HUES6 (cell line): ENCODE results near the gene IFI30.
A peak's percentile ranks its signal among the peaks of the same experiment; 100 is the strongest.
"Not testable (repeated sequence)": the region's sequence is repeated elsewhere in the genome, so short reads cannot be mapped to it uniquely, and the experiment has no call there.

ENCODE experiments used
- H3K27ac ChIP-seq: 2 replicates; pipeline ENCODE4 v1.7.0; 2013; ENCODE audit warnings: low read depth, mild to moderate bottlenecking, low read length, inconsistent platforms
- H3K27me3 ChIP-seq: 2 replicates; pipeline ENCODE4 v1.6.1; 2013; ENCODE audit warnings: low read length; ENCODE audit not compliant: control insufficient read depth, insufficient read depth
- H3K36me3 ChIP-seq: 2 replicates; pipeline ENCODE4 v1.6.1; 2013; ENCODE audit warnings: low read length; ENCODE audit not compliant: control insufficient read depth, insufficient read depth
- H3K4me1 ChIP-seq: 2 replicates; pipeline ENCODE4 v1.6.1; 2013; ENCODE audit warnings: low read length; ENCODE audit not compliant: control insufficient read depth, insufficient read depth
- H3K4me3 ChIP-seq: 2 replicates; pipeline ENCODE4 v1.5.1; 2013; ENCODE audit warnings: low read depth, low read length
- H3K9ac ChIP-seq: one replicate; pipeline ENCODE4 v1.6.1; 2013; ENCODE audit warnings: mild to moderate bottlenecking, low read length
- H3K9me3 ChIP-seq: 2 replicates; pipeline ENCODE4 v1.6.1; 2013; ENCODE audit warnings: low read depth, low read length; ENCODE audit not compliant: control insufficient read depth, insufficient read depth

The IFI30 gene

DNA sequence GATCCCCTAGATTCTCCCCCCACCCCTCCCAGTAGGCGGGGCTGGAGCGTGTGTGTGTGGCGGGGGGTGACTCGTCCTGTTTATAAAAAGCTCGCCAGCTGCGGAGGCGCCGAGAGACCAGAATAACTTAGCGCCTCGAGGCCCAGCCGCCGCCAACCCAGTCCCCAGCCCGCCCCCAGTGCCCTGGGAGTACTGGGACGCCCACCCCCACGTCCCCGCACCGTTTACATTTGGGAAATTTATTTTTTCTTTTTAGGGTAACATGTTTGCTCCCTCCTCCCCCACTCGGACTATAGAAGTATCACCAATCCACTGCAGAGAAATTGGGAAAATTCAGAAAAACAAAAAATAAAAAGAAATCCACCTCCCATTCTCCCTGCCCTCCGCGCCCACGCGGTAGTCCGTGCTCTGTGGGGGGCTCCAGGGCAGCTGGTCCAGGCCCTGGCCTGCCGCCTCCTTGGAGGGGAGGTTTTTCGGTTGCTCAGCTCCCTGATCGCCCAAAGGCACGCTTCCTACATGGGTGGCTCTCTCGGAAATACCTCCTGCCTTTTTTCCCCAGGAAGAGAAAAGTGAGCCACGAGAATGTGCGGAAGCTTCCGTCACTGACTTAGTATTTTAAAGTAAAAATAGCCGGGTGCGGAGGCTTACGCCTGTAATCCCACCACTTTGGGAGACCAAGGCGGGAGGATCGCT lies 31.7 kb downstream of the IFI30 start:
- H3K36me3 ChIP-seq = peaks cover 8% of the 10 kb centered on the region
- peaks cover 20% of the 10 kb centered on the region for H3K4me1 ChIP-seq
- no peaks in the 10 kb centered on the region for H3K9me3 ChIP-seq
- H3K9ac ChIP-seq = peak overlapping the region; percentile 71
- peak overlapping the region; percentile 84 for H3K4me3 ChIP-seq
- peaks cover 6% of the 10 kb centered on the region; the same call in 1 of the 2 replicates for H3K27me3 ChIP-seq
- peak overlapping the region; percentile 92 for H3K27ac ChIP-seq

DNA sequence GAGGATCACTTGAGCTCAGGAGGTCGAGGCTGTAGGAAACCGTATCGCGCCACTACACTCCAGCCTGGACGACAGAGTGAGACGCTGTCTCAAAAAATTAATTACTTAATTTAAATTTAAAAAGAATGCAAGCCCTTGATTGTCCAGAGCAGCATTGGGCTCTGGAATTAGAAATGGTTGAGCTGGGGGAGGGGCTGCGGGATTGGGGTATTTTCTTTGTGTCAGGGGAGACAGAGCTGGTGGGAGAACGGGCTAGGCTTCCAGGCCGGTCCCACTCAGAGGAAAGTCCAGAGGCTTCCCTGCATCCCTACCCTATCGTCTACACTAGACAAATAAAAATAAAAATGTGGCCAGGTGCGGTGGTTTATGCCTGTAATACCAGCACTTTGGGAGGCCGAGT lies 32.4 kb downstream of the IFI30 start:
- Histone ChIP-seq H3K9ac (peak overlapping the region; percentile 71), H3K36me3 (peaks cover 7% of the 10 kb centered on the region), H3K4me1 (peaks cover 20% of the 10 kb centered on the region), H3K27me3 (peaks cover 6% of the 10 kb centered on the region; the same call in 1 of the 2 replicates), H3K4me3 (peak overlapping the region; percentile 84), H3K9me3 (no peaks in the 10 kb centered on the region), H3K27ac (peak overlapping the region; percentile 92; the same call in 1 of the 2 replicates)

DNA sequence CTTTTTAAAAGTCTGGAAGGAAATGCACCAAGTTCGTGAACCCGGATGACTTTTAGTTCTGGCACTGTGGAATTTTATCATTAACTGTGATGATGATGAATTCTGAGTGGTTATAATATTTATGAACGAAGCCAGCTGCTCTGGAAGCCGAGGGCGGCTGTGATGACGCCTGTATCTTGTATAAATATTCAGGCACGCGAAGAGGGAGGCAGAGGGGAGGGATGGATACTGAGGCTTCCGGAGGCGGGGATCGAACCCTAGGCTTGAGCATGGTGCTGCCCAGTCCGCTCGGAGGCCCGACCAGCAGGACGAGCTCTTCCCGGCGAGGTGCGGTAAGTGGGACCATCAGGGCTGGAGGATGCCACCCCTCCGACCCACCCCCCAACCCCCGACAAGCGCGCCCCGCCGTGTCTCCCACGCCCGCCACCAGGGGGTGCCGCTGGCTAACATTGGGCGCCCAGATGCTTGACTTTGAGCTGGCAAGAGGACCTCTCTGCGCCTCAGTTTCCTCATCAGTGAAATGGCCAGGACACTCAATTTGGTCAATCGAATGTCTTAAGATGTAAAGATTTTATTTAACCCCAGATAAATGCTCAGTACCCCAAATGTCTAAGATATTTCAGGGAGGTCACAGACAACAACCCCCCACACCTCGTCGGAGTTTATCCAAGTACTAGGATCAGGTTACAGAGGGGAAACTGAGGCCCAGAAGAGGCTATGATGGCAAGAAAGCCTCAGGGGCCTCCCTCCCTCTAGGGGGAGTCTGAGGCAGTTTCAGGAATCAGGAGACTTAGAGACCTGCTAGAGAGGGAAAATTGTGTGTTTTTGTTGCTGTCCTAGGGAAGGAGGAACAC lies 34.7 kb downstream of the IFI30 start:
- Histone ChIP-seq H3K4me1 (peaks cover 16% of the 10 kb centered on the region), H3K9ac (no peak overlapping the region), H3K27ac (no peak overlapping the region), H3K27me3 (peaks cover 2% of the 10 kb centered on the region; the same call in 1 of the 2 replicates), H3K9me3 (no peaks in the 10 kb centered on the region), H3K4me3 (peak overlapping the region; percentile 16; the same call in 1 of the 2 replicates), H3K36me3 (no peaks in the 10 kb centered on the region)

DNA sequence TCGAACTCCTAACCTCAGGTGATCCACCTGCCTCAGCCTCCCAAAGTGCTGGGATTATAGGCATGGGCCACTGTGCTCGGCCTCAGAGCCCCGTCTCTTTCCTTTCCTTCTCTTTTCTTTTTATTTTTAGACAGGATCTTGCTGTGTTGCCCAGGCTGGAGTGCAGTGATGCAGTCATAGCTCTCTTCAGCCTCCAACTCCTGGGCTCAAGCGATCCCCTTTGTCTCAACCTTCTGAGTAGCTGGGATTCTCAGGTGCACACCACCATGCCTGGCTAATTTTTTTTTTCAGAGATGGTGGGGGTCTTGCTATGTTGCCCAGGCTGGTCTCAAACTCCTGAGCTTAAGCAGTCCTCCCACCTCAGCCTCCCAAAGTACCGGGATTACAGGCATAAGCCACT lies 36.3 kb downstream of the IFI30 start:
- not testable (repeated sequence) for H3K4me3 ChIP-seq, H3K9me3 ChIP-seq, H3K9ac ChIP-seq, H3K27ac ChIP-seq, H3K36me3 ChIP-seq, H3K27me3 ChIP-seq
- peaks cover 14% of the 10 kb centered on the region for H3K4me1 ChIP-seq

DNA sequence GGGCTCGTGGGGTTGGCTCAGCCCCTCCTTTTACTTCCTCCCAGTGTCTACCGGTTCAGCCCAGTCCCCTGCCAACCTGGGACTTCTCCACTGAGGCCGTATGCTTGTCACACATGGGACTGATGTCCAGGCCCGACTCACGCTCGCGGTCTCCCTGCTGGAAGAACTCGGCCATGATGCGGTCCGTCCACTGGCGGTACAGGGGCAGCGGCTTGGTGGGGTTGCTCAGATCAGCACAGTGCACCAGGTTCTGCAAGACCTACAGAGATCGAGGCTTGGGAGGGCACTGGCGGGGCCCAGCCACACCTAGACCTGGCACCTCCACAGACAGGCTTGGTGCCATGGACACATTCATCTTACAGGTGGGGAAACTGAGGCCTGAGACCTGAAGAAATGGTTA lies 38.1 kb downstream of the IFI30 start:
- no peaks in the 10 kb centered on the region for H3K9me3 ChIP-seq
- no peak overlapping the region for H3K4me3 ChIP-seq
- H3K4me1 ChIP-seq = 0 out of 2 replicates have a peak, but pooled peaks cover 4% of the 10 kb centered on the region
- H3K36me3 ChIP-seq = no peaks in the 10 kb centered on the region
- no peaks in the 10 kb centered on the region for H3K27me3 ChIP-seq
- H3K27ac ChIP-seq = no peak overlapping the region
- no peak overlapping the region for H3K9ac ChIP-seq

DNA sequence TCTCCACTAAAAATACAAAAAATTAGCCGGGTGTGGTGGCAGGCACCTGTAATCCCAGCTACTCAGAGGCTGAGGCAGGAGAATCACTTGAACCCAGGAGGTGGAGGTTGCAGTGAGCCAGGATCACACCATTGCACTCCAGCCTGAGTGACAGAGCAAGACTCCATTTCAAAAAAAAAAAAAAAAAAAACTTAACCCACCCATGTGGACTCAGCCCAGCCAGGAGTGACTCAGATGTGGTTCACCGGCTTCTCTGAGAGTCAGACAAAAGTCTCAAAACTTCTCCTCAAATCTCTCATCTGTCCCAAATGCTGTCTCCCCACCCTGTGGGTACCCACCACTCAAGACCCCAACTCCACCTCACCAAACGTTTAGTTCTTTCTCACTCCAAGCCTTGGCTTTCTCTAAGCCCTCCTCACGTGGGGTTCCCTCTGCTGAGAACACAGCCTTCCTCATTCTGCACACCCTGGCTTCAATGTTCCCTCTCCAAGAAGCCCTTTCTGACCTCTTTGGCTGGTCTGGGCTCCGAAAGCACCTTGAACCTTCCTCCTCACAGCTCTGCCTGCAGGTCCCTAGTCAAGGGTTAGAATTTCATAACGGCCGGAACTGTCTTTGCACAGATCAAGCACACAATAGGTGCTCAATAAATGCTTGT lies 41.3 kb downstream of the IFI30 start:
- Histone ChIP-seq H3K27ac (no peak overlapping the region), H3K9ac (no peak overlapping the region), H3K4me3 (no peak overlapping the region), H3K9me3 (no peaks in the 10 kb centered on the region), H3K27me3 (peaks cover 9% of the 10 kb centered on the region; the same call in 1 of the 2 replicates), H3K36me3 (no peaks in the 10 kb centered on the region), H3K4me1 (peaks cover 2% of the 10 kb centered on the region; the same call in 1 of the 2 replicates)

DNA sequence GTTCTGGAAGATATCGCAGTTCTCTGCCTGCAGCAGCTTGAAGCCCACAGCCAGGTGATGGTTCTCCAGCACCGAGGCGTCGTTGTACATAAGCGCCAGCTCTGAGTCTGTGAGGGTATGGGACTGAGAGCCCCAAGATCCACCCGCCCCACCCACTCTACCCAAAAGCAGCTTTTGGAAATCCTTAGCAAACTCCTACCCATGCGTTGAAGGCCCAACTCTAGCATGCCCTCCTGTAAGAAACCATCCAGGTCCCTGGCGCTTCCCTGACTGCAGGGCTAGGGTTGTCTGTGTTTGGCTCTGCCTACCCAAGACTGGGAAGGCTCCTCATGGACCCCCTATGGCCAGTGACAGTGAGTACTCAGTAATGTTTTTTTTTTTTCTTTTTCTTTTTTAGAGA lies 43.2 kb downstream of the IFI30 start:
- H3K9me3 ChIP-seq = no peaks in the 10 kb centered on the region
- no peak overlapping the region for H3K4me3 ChIP-seq
- H3K9ac ChIP-seq = no peak overlapping the region
- peaks cover 10% of the 10 kb centered on the region for H3K4me1 ChIP-seq
- no peak overlapping the region for H3K27ac ChIP-seq
- peaks cover 13% of the 10 kb centered on the region; the same call in 1 of the 2 replicates for H3K27me3 ChIP-seq
- no peaks in the 10 kb centered on the region for H3K36me3 ChIP-seq

DNA sequence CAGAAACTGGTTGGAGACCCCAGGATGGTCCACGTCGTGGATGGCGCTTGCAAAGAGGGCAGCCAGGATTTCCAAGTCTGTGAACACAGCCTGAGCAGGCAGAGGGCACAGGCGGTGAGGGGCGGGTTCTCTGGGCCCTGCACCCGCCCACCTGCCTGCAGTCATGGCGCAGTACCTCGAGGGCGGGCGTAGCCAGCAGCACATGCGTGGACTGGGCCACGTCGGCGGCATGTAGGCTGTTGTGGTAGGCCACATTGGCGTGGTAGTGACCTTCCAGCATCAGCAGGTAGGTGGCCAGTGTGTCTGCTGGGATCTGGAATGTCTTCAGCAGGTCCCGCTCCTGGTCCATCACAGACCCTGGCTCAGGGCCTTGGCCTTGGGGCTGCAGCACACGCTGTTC lies 44.5 kb downstream of the IFI30 start:
- H3K4me1 ChIP-seq = peaks cover 16% of the 10 kb centered on the region
- H3K27me3 ChIP-seq = peaks cover 13% of the 10 kb centered on the region; the same call in 1 of the 2 replicates
- no peak overlapping the region for H3K27ac ChIP-seq
- no peak overlapping the region for H3K9ac ChIP-seq
- H3K4me3 ChIP-seq = no peak overlapping the region
- H3K9me3 ChIP-seq = no peaks in the 10 kb centered on the region
- no peaks in the 10 kb centered on the region for H3K36me3 ChIP-seq

DNA sequence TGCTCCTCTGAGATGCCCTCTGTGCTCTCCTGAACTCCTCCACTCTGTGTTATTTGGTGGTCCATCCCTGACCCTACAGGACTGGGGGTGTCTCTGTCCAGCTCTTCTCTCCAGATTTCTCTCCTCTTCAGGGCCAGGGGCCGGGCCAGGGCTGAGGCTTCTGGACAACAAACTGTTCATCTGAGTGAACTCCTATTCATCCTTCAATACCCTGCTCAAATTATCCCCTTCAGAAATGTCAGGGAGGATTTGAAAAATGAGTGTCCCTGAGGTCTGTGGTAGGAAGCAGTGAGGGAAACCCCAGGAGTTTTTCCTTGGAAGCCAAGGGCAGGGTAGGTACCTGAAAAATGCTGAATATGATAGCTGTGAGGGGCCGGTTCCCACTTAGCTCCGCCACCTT lies 45.0 kb downstream of the IFI30 start:
- no peak overlapping the region for H3K4me3 ChIP-seq
- no peak overlapping the region for H3K27ac ChIP-seq
- no peaks in the 10 kb centered on the region for H3K36me3 ChIP-seq
- H3K9ac ChIP-seq = no peak overlapping the region
- peaks cover 16% of the 10 kb centered on the region for H3K4me1 ChIP-seq
- H3K27me3 ChIP-seq = peaks cover 13% of the 10 kb centered on the region; the same call in 1 of the 2 replicates
- H3K9me3 ChIP-seq = no peaks in the 10 kb centered on the region

DNA sequence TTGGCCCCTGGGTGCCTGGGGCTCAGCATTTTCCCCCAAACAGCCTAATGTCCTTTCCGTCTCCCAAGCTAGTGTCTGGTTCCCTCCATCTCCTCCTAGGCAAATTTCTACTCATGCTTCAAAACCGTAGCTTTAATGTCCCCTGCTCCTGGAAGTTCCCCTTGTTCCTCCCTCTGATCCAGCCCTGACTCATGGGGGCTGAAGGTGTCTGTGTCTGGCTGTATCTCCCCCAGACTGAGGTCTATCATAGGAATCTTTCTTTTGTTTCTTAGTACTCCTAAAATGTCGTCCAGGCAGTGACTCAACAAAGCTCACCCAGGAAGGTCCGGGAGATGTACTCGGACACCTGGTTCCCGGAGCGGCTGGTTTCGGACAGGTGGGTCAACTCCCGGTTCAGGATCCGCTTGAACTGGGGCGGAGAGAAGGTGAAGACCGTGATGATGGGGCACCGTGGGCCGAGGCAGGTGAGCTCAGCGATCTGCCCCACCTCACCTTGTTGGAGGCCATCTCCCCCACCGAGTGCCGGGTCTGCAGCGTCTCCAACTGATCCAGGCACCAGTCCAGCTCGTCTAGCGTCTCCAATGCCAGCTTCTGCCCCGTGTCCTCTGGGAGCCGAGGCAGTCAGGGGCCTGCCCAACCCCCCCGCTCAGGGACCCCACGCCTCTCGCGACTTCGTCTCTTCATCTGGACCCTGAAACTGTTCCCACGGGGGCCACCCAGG lies 46.5 kb downstream of the IFI30 start:
- Histone ChIP-seq H3K36me3 (no peaks in the 10 kb centered on the region), H3K27me3 (peaks cover 18% of the 10 kb centered on the region), H3K4me3 (peak overlapping the region; percentile 50; the same call in 1 of the 2 replicates), H3K9ac (no peak overlapping the region), H3K9me3 (no peaks in the 10 kb centered on the region), H3K4me1 (peaks cover 17% of the 10 kb centered on the region), H3K27ac (no peak overlapping the region)
